Activated CD4-positive, alpha-beta T cell treated with anti-CD3 and anti-CD28 coated beads, Interleukin-10, Interleukin-2, amounts not matched to agents 100 ng/mL and 50 ng/mL, durations not matched to agents 16 hours and 8 hours (primary cell): ENCODE results near the gene SCYL3.
A peak's percentile ranks its signal among the peaks of the same experiment; 100 is the strongest.

ENCODE experiments used
- DNase-seq: peaks from one replicate; pipeline ENCODE4 v3.0.0-alpha.2; 2020

The SCYL3 gene, protein sequence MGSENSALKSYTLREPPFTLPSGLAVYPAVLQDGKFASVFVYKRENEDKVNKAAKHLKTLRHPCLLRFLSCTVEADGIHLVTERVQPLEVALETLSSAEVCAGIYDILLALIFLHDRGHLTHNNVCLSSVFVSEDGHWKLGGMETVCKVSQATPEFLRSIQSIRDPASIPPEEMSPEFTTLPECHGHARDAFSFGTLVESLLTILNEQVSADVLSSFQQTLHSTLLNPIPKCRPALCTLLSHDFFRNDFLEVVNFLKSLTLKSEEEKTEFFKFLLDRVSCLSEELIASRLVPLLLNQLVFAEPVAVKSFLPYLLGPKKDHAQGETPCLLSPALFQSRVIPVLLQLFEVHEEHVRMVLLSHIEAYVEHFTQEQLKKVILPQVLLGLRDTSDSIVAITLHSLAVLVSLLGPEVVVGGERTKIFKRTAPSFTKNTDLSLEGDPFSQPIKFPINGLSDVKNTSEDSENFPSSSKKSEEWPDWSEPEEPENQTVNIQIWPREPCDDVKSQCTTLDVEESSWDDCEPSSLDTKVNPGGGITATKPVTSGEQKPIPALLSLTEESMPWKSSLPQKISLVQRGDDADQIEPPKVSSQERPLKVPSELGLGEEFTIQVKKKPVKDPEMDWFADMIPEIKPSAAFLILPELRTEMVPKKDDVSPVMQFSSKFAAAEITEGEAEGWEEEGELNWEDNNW

DNA sequence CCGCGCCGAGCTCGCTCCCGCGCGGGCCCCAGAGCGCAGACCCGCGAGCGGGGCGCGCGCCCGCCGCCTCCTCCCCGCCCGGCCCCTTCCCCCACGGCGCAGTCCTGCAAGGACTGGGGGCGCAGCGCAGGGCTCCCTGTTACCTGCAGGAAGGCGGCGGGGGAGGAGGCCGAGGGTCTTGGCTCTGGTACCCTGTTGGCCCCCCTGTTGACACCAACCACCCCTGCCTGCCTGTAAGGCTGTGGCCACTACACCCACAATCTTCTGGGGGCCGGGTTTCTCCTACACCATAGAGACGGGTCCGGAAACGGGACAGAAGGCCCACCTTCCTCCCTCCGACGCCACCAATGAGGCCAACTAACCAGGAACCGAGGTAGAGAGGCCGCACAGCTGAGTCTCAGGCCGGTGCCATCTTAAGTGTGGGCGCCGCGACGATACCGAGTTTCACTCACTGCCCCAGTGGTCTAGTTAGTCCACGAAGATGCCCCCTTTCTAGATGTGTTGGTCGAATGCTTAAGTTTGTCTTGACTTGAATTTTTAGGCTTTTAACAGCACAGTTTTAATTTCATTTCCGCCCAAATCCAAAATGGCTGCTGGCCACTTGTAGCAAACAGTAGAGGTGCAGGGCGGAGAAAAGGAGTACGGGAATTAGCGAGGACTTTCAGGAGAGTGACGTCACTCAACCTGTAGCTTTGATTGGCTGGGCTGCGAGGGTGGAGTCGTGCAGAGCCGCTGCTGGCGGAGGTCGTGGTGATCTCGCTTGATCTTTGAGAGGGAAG lies at the start of gene SCYL3:
Gene SCYL3 (minus strand): TSS at position 252 of the 779 bp plus-strand sequence. CDS start 5,056 bp downstream, outside the sequence.
- DNase-seq: peak; percentile 97

DNA sequence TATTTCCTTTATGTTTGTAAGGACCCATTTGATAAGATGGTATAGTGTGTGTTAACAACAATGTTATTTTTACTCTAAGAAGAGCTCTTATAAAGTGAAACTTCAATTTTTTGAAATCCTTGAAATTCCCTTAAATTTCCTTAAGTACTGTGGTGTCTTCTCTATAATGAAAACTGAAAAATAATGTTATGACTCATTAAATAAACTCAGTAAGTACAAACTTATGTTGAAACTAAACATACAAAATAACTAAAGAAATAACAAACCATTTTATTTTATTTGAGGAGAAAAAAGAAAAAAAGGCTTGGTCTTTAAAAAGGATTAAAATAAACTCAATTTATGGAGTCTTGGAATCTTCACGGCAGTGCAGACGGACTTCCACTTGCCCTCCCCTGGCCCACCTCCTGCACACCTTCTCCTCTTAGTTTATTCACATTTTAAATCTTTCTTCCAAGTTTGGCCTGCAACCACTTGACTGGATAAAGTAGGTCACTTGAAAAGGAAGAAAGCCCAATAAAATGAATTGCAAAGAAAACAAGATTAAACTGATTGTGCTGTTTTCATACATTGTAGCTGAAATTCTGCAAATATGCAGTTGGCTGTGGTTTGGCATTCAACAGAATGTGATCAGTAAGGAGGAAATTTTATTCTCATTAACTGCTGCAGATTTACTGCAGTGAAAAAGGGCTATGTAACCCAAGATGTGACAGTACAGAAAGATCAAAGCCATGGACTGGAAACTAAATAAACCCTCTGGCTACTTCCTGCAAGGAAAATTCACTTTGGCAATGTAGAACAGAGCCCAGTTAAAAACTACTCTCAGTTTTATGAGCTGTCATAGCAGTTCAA lies 48.5 kb upstream of the SCYL3 start:
- no peak for DNase-seq

DNA sequence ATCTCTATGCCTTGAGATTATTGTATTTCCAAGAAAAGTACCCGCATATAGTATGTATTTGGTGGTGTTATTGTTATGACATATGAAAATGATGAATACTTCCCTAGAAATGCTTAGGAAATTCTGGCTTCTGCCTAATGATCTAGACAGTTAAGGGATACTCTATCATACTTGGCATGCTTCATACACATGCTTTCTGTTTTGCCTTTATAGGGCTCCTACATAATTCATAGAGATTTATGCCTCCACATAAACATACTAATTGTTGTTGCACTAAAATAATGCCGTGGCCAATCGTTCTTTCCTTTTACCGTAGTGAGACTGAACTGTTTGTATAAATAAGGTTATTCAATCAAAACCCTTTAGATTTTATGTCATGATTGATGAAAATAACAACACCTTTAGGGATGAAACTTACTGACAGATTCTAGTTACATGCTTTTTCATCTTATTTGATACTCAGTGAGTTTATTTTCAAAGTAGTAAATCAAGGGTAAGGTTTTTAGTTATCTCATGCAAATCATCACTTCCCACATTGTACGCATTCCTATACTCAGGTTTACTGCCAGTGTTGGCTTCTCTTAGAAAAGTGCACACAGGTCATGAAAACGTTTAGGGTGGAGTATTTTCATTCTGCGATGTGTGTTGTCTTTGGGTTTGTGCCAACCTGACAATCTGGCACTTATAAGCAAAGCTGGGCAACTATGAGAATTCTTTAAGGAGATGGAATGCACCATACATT lies 40.5 kb upstream of the SCYL3 start:
- no peak for DNase-seq

DNA sequence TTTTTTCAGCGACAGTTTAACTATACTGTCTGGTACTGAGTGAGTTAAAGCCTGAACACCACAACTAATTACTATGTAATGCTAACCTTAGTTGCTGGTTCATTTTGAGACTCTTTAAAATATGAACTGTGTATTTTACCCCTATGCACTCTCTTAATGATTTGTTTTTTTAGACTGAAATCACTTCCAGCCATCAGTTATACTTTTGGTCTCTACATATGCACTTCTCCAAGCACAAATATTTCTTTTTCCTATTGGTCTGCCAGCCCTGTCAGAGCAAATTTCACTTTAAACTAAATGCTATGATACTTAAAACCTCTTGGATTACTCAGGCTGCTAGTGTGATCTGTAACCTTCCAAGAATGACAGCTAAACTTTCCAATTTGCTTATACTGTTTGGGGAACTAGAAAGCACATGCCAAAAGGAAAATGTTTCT lies 38.1 kb upstream of the SCYL3 start:
- no peak for DNase-seq

DNA sequence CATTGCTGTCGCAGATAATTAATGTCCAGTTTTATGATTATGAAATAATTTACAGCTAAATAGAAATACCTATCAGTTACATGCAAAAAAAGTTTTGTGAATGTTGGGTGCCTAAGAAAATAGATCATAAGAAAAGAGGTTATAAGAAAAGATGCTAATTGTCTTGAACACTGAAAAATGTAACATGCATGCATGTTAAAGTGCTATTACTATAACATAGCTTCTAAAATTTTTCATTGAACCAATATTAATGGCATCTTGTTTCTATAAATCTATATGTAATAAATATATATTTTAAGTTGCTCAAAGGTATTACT lies 35.5 kb upstream of the SCYL3 start:
- no peak for DNase-seq

DNA sequence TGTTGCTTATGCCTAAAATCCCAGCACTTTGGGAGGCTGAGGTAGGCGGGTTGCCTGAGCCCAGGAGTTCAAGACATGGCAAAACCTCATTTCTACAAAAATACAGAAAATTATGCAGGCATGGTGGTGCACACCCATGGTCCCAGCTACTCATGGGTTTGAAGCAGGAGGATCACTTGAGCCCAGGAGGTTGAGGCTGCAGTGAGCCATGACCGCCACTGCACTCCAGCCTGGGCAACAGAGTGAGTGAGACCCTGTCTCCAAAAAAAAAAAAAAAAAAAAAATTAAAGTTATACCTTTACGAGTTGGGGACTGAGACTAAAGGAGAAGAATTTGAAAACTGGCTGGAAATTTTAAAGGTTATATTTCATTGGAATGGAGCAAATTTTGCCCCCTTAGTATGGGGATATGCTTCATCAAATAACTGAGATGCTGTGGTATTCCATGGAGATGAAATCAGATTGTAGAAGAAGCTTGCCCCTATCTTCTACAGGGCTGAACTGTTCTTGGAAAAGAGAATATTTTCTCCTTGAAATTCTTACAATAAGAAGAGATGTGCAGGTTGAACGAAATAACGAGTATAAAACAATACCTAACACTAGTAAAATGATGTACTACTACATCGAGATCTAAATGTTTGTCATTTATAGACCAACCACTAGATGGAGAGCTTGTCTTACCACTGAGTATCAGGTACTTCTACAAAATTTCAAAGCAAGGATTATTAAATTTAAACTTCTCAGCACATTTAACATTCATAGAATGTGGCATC lies 34.9 kb upstream of the SCYL3 start:
- DNase-seq: peak; percentile 62

DNA sequence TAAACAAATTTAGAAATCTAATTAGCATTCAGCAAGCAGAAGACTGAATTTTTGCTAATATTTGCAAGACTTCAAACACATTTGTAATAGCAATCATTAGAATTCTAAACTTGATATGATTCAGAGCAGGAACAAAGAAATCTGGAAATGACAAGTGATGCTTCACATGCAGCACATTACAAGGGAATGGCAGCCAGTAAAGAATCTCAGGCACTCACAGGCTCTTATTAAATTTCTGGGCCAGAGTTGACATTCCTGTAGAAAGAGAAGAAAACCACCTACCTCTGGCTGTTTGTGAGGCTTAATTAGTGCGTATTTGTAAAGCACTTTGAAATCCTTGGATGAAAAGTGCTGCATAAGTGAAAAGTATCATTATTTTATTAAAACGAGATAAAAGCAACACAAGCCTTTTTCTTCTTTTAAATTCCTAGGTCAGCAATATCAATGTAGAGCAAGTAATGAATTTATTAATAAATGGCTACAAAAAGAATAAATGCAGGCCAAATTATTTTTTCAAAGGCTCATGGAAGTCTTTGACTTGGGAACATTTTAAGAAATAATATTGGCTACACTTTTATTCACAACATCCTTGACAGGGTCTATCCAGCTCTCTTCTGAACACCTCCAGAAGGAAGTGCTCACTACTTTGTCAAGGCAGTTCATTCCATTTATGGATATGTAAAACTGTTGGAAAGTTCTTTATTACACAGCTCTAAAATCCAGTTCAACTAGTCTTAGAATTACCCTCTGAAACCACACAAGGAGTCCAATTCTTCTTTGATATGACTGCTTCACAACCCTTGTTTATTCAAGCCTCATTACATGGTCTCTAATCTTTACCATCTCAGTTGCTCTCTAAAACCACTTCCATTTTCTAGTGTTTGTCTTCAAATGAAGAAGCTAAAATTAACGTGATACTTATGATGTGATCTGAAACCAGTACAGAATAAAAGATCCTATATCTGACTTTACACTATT lies 32.1 kb upstream of the SCYL3 start:
- DNase-seq: peak; percentile 62

DNA sequence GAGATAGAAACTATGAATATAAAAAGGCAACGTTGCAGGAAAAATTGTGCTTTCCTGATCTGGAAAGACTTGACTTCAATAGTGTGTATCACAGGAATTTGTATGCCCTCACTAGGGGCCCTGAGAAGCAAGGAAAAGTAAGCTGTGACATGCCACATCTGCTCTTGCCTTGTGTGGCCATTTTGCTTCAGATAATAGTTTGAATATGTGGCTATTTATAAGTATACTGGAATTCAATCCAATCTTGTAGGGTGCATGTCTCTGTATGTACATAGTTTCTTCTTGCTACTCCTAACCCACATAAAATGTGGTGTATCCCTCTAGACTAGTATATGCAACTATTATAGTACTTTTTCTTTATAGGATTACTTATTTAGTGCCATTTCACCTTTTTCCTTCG lies 31.1 kb upstream of the SCYL3 start:
- DNase-seq: no peak

DNA sequence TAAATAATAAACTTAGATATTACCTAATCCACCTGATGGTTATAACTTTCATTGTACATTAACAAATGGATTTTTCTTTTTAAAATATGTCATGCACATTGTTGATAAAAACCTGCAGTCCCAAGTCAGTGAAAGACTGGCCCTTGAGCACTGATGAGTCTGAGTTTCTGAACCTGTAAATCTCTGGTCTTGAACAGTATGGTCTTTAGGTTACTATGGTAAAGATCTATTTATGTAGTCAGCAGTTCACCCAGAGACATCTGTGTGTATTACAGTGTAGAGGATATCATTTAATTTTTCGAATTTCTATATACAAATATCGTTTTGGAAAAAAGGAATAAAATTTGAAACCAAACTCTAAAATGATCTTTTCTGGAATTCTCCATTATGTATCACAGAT lies 30.4 kb upstream of the SCYL3 start:
- no peak for DNase-seq

DNA sequence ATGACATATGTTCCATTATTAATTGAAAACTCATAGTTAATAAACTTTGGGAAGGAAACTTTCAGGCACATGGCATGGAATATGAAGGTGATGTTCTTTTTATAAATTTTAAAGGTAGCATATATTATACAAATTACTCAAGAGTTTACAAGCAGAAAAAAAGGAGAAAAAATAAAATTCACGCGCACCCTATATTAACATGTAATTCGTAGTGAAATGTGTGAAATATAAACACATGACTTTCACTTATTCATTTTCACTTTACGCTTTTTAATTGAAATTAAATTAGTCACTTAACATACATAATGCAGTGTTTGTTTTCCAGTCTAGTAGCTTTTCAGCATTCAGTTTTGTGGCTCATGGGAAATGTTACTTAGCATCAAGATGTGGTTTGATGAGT lies 27.4 kb upstream of the SCYL3 start:
- DNase-seq: no peak

DNA sequence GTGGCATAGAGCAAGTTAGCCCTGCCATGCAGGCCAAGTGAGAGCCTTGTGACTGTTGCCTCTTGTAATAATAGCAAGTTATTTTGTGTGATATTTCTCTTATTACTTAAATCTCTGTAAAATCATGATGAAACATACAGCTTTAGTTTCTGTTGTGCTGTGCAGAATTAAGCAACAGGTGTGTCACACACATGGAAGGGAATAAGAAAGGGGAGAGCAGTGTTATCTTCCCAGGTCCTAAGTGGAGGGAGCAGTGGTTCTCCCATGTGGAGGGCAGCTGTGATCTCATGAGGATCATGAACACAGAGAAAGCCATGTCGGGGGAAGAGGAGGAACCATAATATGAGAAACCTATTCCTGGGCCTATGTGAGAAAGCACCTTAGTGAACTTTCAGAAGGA lies 25.2 kb upstream of the SCYL3 start:
- no peak for DNase-seq

DNA sequence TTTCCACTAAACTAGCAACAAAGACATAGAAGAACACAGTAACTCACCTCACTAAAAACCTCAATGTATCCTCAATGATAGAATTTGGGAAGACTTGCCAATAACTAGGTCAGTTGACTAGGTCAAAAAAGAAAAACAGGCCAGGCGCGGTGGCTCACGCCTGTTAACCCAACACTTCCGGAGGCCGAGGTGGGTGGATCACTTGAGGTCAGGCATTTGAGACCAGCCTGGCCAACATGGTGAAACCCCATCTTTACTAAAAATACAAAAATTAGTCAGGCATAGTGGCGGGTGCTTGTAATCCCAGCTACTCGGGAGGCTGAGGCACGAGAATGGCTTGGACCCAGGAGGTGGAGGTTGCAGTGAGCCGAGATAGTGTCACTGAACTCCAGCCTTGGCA lies 24.5 kb upstream of the SCYL3 start:
- peak; percentile 31 for DNase-seq

DNA sequence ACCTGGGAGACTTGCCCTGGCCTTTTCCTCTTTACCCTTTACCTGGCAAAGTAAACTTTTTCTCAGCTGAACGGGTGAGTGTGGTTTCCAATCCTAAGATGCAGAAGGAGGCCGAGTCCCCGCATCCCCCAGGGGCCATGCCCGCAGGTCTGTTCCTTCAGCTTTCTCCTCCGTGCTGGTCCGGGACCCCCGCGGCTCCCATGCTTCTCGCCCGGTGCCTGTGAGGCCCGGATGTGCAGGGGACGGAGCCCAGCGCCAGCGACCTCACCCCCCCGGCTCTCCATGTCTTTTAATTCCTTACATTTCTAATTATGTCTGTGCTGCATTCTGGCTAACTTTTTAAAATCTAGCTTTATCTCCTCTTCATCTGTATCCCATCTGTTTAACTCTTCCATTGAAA lies 21.5 kb upstream of the SCYL3 start:
- no peak for DNase-seq

DNA sequence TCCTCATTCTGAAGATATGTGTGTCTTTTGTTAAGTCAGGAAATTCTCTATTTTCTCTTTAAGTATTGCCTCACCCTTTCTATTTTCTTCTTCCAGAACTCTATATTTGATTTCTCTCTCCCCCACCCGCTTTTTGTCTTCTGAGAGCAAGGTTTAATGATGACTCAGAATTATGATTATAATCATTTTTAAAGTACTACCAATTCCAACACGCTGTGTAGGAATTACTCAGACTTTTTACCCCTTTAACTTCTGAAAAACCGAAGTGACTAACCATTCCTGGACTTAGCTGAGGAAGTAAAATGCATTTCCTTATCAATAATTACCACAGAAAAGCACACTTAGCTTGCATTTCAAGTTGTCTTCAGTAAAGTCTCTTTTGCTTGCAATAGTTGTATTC lies 20.8 kb upstream of the SCYL3 start:
- DNase-seq: peak; percentile 66

DNA sequence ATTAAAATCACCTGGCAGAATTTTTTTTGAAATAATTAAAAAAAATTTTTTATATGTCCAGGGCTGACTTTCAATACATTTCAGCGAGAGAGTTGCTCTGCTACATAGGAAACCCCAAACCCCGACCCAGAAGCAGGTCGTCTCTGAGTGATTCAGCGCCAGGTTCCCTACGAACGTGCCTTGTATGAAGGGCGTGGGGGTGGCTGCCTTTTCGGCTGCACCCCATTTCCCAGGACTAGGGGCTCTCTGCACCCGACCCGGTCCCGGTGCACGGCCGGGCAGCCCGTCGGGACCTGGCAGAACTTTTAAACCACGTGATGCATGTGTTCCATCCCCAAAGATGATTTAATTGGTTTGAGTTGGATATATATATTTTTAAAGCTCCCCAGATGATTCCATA lies 15.8 kb upstream of the SCYL3 start:
- no peak for DNase-seq

DNA sequence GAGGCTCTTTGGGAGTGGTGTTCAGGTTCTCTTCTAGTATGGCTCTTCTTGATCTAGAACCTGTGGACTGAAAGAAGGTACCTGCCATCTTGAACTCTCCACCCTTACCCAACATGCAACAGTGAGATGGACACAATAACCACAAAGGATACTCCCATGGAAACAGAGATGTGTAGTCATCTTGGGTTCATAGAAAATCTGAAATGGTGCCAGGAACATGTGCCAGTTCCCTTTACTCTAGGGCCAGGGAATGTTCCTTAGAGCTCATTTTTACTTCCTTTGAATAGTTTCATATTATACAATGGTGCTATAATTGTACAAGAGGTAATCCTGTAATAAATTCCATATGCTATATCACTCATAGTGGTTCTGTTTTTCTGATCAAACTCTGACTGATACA lies 13.2 kb upstream of the SCYL3 start:
- DNase-seq: no peak

DNA sequence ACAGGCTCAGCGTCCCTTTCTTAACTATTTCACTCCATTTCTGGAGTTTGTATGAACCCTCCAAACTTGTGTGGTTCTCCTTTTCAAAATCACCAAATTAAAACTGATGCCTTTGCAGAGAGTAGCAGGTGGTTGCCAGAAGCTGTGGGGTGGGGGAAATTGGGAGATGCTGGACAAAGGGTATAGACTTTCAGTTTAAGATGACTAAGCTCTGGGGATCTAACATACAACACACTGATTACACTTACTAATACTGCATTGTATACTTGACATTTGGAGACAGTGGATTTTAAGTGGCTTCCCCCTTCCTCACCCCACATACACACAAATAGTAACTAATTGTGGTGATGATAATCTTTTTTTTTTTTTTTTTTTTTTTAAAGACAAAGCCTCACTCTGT lies 11.1 kb upstream of the SCYL3 start:
- no peak for DNase-seq

DNA sequence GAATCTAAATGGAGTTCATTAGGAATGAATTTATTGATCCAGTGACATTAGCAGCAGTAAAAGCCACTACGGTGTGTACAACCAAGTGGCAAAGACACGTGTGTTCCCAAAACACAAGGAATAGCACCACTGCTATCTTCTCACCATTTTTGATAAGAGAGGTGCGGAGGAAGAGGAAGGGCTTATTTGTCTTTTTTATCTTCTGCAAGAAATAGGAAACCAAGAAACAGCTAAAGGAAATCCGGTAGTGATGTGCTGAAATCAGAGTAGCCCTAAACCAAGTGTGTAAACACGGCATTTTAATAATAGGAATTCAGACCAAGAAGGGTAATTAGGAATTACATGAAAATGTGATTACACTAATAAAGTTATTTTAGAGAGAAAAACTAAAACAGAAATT lies 9.1 kb upstream of the SCYL3 start:
- no peak for DNase-seq

DNA sequence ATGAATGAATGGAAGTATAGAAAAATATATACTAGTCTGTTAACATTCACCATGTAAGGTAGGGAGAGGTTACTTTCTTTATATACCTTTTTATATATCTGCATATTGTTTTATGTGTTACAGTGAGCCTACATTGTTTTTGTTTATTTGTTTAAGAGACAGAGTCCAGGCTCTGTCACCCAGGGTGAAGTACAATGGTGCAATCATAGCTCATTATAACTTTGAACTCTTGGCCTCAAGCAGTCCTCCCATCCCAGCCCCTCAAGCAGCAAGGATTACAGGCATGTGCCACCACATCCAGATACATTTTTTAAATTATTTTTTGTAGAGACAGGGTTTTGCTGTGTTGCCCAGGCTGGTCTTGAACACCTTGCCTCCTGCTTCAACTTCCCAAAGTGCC lies 7.4 kb upstream of the SCYL3 start:
- no peak for DNase-seq

DNA sequence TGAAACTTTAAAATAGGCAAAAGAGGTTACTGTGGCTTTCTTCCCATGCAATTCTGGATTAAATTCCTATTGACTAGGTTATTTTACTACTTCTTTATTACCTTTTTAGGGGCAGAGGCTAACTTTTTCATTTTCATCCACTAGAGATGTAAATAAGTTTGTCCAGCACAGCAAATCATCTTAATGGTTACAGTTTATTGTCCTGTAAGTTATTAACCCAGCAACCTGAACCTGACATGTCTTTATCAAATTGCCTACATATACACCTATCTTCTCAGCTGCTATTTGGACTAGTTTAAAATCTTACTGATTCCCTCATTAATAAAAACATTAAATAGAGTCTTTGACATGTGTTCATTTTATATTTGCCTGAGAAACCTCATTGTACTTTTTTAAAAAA lies 6.9 kb upstream of the SCYL3 start:
- no peak for DNase-seq
